ENCODE results near the gene TSPAN14.

GRCh38 chr10:80410122-80410521 lies 44.0 kb upstream of the TSPAN14 start:
- TF ChIP-seq CTCF (IDR thresholded peaks at IDR 0.05) (no peak), POLR2AphosphoS5 (IDR thresholded peaks at IDR 0.05) (peak in 1 of 2 donors; percentile 5), EP300 (IDR thresholded peaks at IDR 0.05) (no peak), POLR2A (IDR thresholded peaks at IDR 0.05; ENCODE audit: low read depth) (no peak)

Measured in esophagus muscularis mucosa (tissue), 4 donors.